Measurements from ENCODE around the gene REEP5. TPM values are rescaled to one million over a fixed set of nuclear protein-coding genes. Genes with fewer than 3 reads are reported as not detected.

REEP5 gene
- total and polyA plus RNA-seq, 2 of the 13 experiments (the other 11 are each of a cell fraction or from before 2014, with no cell fraction given) = 49.4 to 239 TPM

- no peak for TF ChIP-seq ZC3H4 (CRISPR knock-in tag; IDR thresholded peaks at IDR 0.05; ENCODE audit: borderline replicate concordance)
- TF ChIP-seq AFF4 (CRISPR knock-in tag; IDR thresholded peaks at IDR 0.05) = no peak
- TF ChIP-seq ZNF160 (CRISPR knock-in tag; IDR thresholded peaks at IDR 0.05) = peak; percentile 95
- TF ChIP-seq ZNF264 (CRISPR knock-in tag; IDR thresholded peaks at IDR 0.05) = no peak
- no peak for TF ChIP-seq PATZ1 (CRISPR knock-in tag; IDR thresholded peaks at IDR 0.05)
- POLR2A ChIA-PET = no interaction called here
- no peaks in the 10 kb centered on the region for H3K36me3 ChIP-seq (replicated peaks in 1 of 2; ENCODE audit: control insufficient read depth in 1 of 2, insufficient read depth in 2 of 2, low read length in 2 of 2)
- DNase-seq (ENCODE audit: low spot score) (no peak), ATAC-seq (no peak), FAIRE-seq (no peak)
- H3K4me3 ChIP-seq (replicated peaks in 1 of 3; ENCODE audit: insufficient read depth in 1 of 3, low read depth in 2 of 3, low read length in 3 of 3) = no peak overlapping the region
- CTCF ChIA-PET (ENCODE audit: low intra/inter-chr PET ratio, low total read pairs) = no interaction called here
- 7% methylated on average over 1 of the region's 1 CpG for WGBS (ENCODE audit: low lambda C conversion rate)
- H3K4me2 ChIP-seq (ENCODE audit: low read depth, low read length) = no peak overlapping the region
- peaks cover 11% of the 10 kb centered on the region; the same call in 1 of the 2 replicates for H3K9me3 ChIP-seq (ENCODE audit: low read length)
- H3K9ac ChIP-seq (ENCODE audit: insufficient read depth, low read depth, low read length) = no peak overlapping the region
- intact Hi-C loops (cut with micrococcal nuclease; ENCODE audit: unreplicated experiment) = no loop called here
- no peak overlapping the region for H3K27ac ChIP-seq (ENCODE audit: extremely low read length, insufficient read depth, low read length)
- H3K27me3 ChIP-seq (ENCODE audit: control insufficient read depth in 1 of 2, insufficient read depth in 2 of 2, low read length in 2 of 2) = no peaks in the 10 kb centered on the region
- in situ Hi-C loops (cut with HindIII; ENCODE audit: extremely low pct_ligation_motif_present, low pct_unique_long_range_greater_than_20kb) = no loop called here
- peaks cover 7% of the 10 kb centered on the region for H3K4me1 ChIP-seq (ENCODE audit: insufficient read depth, low read length)
- BruUV-seq (replicated peaks) = no TSS peak
- no peak overlapping the region for H2AFZ ChIP-seq (ENCODE audit: low read length)
- H3K79me2 ChIP-seq (ENCODE audit: insufficient read depth, low read length) = no peaks in the 10 kb centered on the region
- H4K20me1 ChIP-seq (ENCODE audit: insufficient read depth, low read length) = no peaks in the 10 kb centered on the region
Observed at GRCh38 chr5:112854651-112855050, 67.4 kb downstream of the REEP5 start.
